HEK293 (cell line): Measurements from ENCODE around the gene CCDC178.
A peak's percentile ranks its signal among the peaks of the same experiment; 100 is the strongest.

Source experiments
- CTCF ChIA-PET: fragments of 350-600 bp; formaldehyde crosslinking; extraction: SDS; loops from one replicate; lab custom pipeline; 2021; ENCODE audit warnings: antibody characterized with exemption; lab: Yijun Ruan, JAX
- POLR2A ChIA-PET: fragments of 300-600 bp; formaldehyde crosslinking; extraction: SDS; loops from one replicate; lab custom pipeline; 2020; ENCODE audit warnings: antibody characterized with exemption, inconsistent platforms; lab: Yijun Ruan, JAX
- H3K27ac ChIP-seq: fragments of 200-500 bp; sonication (Bioruptor generic); 2 replicates; pipeline ENCODE4 v1.5.1; 2014; ENCODE audit warnings: low read depth, low read length, control low read depth, inconsistent platforms; ENCODE audit errors: extremely low read depth
- H3K36me3 ChIP-seq, 2 experiments: fragments of 200-500 bp in 1 of 2; sonication (Bioruptor generic) in 1 of 2; 1 replicate in 1 of 2; 2 replicates in 1 of 2; pipeline ENCODE4 v1.5.1; 2014 to 2017; ENCODE audit warnings: inconsistent platforms in 2 of 2, low read length in 2 of 2; ENCODE audit not compliant: control insufficient read depth in 2 of 2, insufficient read depth in 1 of 2
- H3K4me1 ChIP-seq: fragments of 200-500 bp; sonication (Bioruptor generic); 2 replicates; pipeline ENCODE4 v1.5.1; 2014; ENCODE audit warnings: mild to moderate bottlenecking, low read length, inconsistent platforms; ENCODE audit not compliant: control insufficient read depth, insufficient read depth
- H3K4me3 ChIP-seq: 2 replicates; pipeline ENCODE4 v1.5.1; 2011; ENCODE audit warnings: low read depth, mild to moderate bottlenecking, control low read depth, low read length, moderate library complexity
- H3K9me3 ChIP-seq: fragments of 200-500 bp; sonication (Bioruptor generic); 2 replicates; pipeline ENCODE4 v1.5.1; 2014; ENCODE audit warnings: low read depth, low read length, inconsistent platforms; ENCODE audit not compliant: control insufficient read depth, insufficient read depth
- BCL11B ChIP-seq: fragments of 450-650 bp; formaldehyde crosslinking; IDR thresholded peaks from 2 replicates; pipeline ENCODE4 v1.5.1; 2016; ENCODE audit warnings: low read depth, missing biosample characterization, missing genetic modification characterization
- FEZF1 ChIP-seq: fragments of 450-650 bp; formaldehyde crosslinking; IDR thresholded peaks from 2 replicates; pipeline ENCODE4 v1.5.1; 2016; ENCODE audit warnings: missing biosample characterization, missing genetic modification characterization
- HOXD13 ChIP-seq: sonication (generic); formaldehyde crosslinking; IDR thresholded peaks from 2 replicates; pipeline ENCODE4 v1.8.0; 2022; ENCODE audit warnings: missing genetic modification reagents, borderline replicate concordance
- OSR2 ChIP-seq: fragments of 450-650 bp; formaldehyde crosslinking; IDR thresholded peaks from 2 replicates; pipeline ENCODE4 v1.5.1; 2016; ENCODE audit warnings: missing biosample characterization, missing genetic modification characterization
- WT1 ChIP-seq: fragments of 450-650 bp; formaldehyde crosslinking; IDR thresholded peaks from 2 replicates; pipeline ENCODE4 v1.5.1; 2016; ENCODE audit warnings: missing biosample characterization, missing genetic modification characterization
- ZBTB21 ChIP-seq: fragments of 450-650 bp; formaldehyde crosslinking; IDR thresholded peaks from 2 replicates; pipeline ENCODE4 v1.5.1; 2017; ENCODE audit warnings: missing biosample characterization, missing genetic modification characterization
- ZFP3 ChIP-seq: fragments of 450-650 bp; formaldehyde crosslinking; IDR thresholded peaks from 2 replicates; pipeline ENCODE4 v1.5.1; 2016; ENCODE audit warnings: low read depth, missing biosample characterization, missing genetic modification characterization
- ZFP69B ChIP-seq: fragments of 450-650 bp; formaldehyde crosslinking; IDR thresholded peaks from 2 replicates; pipeline ENCODE4 v1.5.1; 2016; ENCODE audit warnings: missing biosample characterization, missing genetic modification characterization
- ZNF114 ChIP-seq: fragments of 450-650 bp; formaldehyde crosslinking; IDR thresholded peaks from 2 replicates; pipeline ENCODE4 v1.5.0; 2017; ENCODE audit warnings: missing biosample characterization, missing genetic modification characterization
- ZNF175 ChIP-seq: fragments of 450-650 bp; formaldehyde crosslinking; IDR thresholded peaks from 2 replicates; pipeline ENCODE4 v1.5.1; 2016; ENCODE audit warnings: missing biosample characterization, missing genetic modification characterization
- ZNF214 ChIP-seq: fragments of 450-650 bp; formaldehyde crosslinking; IDR thresholded peaks from 2 replicates; pipeline ENCODE4 v1.5.1; 2017; ENCODE audit warnings: missing biosample characterization, mild to moderate bottlenecking, missing genetic modification characterization, borderline replicate concordance
- ZNF221 ChIP-seq: fragments of 450-650 bp; formaldehyde crosslinking; IDR thresholded peaks from 2 replicates; pipeline ENCODE4 v1.5.1; 2017; ENCODE audit warnings: missing biosample characterization, missing genetic modification characterization, borderline replicate concordance
- ZNF354C ChIP-seq: fragments of 450-650 bp; formaldehyde crosslinking; IDR thresholded peaks from 2 replicates; pipeline ENCODE4 v1.5.1; 2016; ENCODE audit warnings: missing biosample characterization, missing genetic modification characterization, low read depth, borderline replicate concordance
- ZNF404 ChIP-seq: fragments of 450-650 bp; formaldehyde crosslinking; IDR thresholded peaks from 2 replicates; pipeline ENCODE4 v1.5.1; 2017; ENCODE audit warnings: missing biosample characterization, missing genetic modification characterization
- ZNF426 ChIP-seq: fragments of 450-650 bp; formaldehyde crosslinking; IDR thresholded peaks from 2 replicates; pipeline ENCODE4 v1.5.1; 2017; ENCODE audit warnings: missing biosample characterization, missing genetic modification characterization, mild to moderate bottlenecking, inconsistent platforms, moderate library complexity
- ZNF473 ChIP-seq: fragments of 450-650 bp; formaldehyde crosslinking; IDR thresholded peaks from 2 replicates; pipeline ENCODE4 v1.5.1; 2017; ENCODE audit warnings: missing biosample characterization, missing genetic modification characterization
- ZNF48 ChIP-seq: fragments of 450-650 bp; formaldehyde crosslinking; IDR thresholded peaks from 2 replicates; pipeline ENCODE4 v1.5.1; 2016; ENCODE audit warnings: missing biosample characterization, missing genetic modification characterization
- ZNF514 ChIP-seq: fragments of 450-650 bp; formaldehyde crosslinking; IDR thresholded peaks from 2 replicates; pipeline ENCODE4 v1.5.1; 2016; ENCODE audit warnings: missing biosample characterization, missing genetic modification characterization
- ZNF544 ChIP-seq: fragments of 450-650 bp; formaldehyde crosslinking; IDR thresholded peaks from 2 replicates; pipeline ENCODE4 v1.5.0; 2017; ENCODE audit warnings: missing biosample characterization, missing genetic modification characterization
- ZNF548 ChIP-seq: fragments of 450-650 bp; formaldehyde crosslinking; IDR thresholded peaks from 2 replicates; pipeline ENCODE4 v1.5.1; 2016; ENCODE audit warnings: missing biosample characterization, missing genetic modification characterization
- ZNF585B ChIP-seq: fragments of 450-650 bp; formaldehyde crosslinking; IDR thresholded peaks from 2 replicates; pipeline ENCODE4 v1.5.1; 2016; ENCODE audit warnings: missing biosample characterization, missing genetic modification characterization
- ZNF596 ChIP-seq: fragments of 450-650 bp; IDR thresholded peaks from 2 replicates; pipeline ENCODE4 v1.5.0; 2018; ENCODE audit warnings: missing biosample characterization, mild to moderate bottlenecking, missing genetic modification characterization, moderate library complexity
- ZNF624 ChIP-seq: fragments of 450-650 bp; formaldehyde crosslinking; IDR thresholded peaks from 2 replicates; pipeline ENCODE4 v1.5.1; 2017; ENCODE audit warnings: missing biosample characterization, missing genetic modification characterization
- ZNF658 ChIP-seq: fragments of 450-650 bp; formaldehyde crosslinking; IDR thresholded peaks from 2 replicates; pipeline ENCODE4; 2016; ENCODE audit warnings: missing biosample characterization, missing genetic modification characterization
- ZNF747 ChIP-seq: fragments of 450-650 bp; formaldehyde crosslinking; IDR thresholded peaks from 2 replicates; pipeline ENCODE4 v1.5.1; 2016; ENCODE audit warnings: missing biosample characterization, missing genetic modification characterization
- TF ChIP-seq, protein P1 (sequence below): fragments of 450-650 bp; formaldehyde crosslinking; IDR thresholded peaks from 2 replicates; pipeline ENCODE4 v1.5.1; 2017; ENCODE audit warnings: missing biosample characterization, missing genetic modification characterization
- TF ChIP-seq, protein P2 (sequence below): fragments of 450-650 bp; formaldehyde crosslinking; IDR thresholded peaks from 2 replicates; pipeline ENCODE4 v1.5.1; 2016; ENCODE audit warnings: missing biosample characterization, missing genetic modification characterization
- TF ChIP-seq, protein P3 (sequence below): fragments of 450-650 bp; formaldehyde crosslinking; IDR thresholded peaks from 2 replicates; pipeline ENCODE4 v1.5.1; 2017; ENCODE audit warnings: missing biosample characterization, missing genetic modification characterization
- TF ChIP-seq, protein P4 (sequence below): fragments of 450-650 bp; formaldehyde crosslinking; optimal IDR thresholded peaks from 2 replicates; pipeline ENCODE3; 2016; ENCODE audit warnings: missing biosample characterization, mild to moderate bottlenecking, missing genetic modification characterization

The CCDC178 gene

DNA sequence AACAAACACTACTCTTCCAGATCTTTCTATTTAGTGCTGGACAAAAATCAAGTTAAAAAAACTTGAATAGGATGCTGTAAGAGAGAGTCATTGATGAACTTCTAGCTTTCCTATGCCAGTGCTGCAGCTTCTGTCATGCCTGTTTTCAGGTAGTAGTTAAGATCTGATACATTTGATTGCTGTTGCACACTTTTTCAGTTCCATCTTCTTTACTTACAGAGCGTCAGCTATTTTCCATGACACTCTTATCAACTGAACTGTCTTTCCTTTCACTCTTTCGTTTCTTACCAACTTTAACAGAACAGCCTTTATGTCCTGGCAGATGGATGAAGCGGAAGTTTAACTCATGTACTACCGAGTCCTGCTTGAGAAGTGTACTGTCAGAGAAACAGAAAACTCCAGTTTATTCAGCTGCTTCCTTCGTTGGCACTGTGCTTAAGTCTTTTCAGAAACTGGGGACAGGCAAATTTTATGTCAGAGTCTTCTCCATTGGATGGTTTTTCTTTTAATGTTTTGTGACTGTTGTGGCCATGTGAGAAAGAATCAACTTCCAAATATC is 521.8 kb downstream of the CCDC178 start:
- POLR2A ChIA-PET = no interaction called here
- no peak overlapping the region for H3K27ac ChIP-seq
- no peaks in the 10 kb centered on the region for H3K9me3 ChIP-seq
- no peak overlapping the region for H3K4me3 ChIP-seq
- CTCF ChIA-PET = interaction anchor here (0.6 to 2.2 kb wide), 4 partner anchors 12 to 243 kb away, joined by 3 to 8 read pairs (median 6); no protein-coding TSS in a partner anchor
- H3K36me3 ChIP-seq = no peaks in the 10 kb centered on the region
- TF ChIP-seq BCL11B (tag by site-specific recombination) = no peak
- TF ChIP-seq ZNF658 (tag by site-specific recombination) = no peak
- TF ChIP-seq ZNF354C = no peak
- TF ChIP-seq, protein P1, sequence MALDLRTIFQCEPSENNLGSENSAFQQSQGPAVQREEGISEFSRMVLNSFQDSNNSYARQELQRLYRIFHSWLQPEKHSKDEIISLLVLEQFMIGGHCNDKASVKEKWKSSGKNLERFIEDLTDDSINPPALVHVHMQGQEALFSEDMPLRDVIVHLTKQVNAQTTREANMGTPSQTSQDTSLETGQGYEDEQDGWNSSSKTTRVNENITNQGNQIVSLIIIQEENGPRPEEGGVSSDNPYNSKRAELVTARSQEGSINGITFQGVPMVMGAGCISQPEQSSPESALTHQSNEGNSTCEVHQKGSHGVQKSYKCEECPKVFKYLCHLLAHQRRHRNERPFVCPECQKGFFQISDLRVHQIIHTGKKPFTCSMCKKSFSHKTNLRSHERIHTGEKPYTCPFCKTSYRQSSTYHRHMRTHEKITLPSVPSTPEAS (tag by site-specific recombination) = no peak
- 0 out of 2 replicates have a peak, but pooled peaks cover 3% of the 10 kb centered on the region for H3K4me1 ChIP-seq

DNA sequence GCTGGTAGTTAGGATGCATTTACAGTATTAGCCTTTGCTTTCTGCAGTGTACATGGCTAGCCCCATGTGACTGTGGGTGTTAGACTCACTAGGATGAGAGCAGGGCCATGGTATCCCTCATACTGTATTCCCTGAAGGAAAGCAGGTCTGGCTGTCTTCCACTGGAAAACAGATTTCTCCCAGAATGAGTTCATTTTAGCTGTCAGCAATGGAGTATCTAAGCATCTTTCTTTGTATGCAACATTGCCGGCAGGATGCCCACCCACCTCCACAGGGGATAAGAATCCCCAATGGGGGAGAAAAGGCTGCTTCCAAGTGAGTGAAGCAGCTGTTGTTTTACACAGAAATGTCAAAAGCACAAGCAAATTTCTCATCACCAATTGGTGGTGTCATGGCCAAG is 525.0 kb downstream of the CCDC178 start:
- Histone ChIP-seq H3K36me3 (no peaks in the 10 kb centered on the region), H3K27ac (no peak overlapping the region), H3K4me3 (no peak overlapping the region), H3K9me3 (no peaks in the 10 kb centered on the region), H3K4me1 (no peaks in the 10 kb centered on the region)
- TF ChIP-seq ZNF747 (no peak), WT1 (no peak), ZNF624 (no peak), ZNF514 (no peak), ZNF175 (tag by site-specific recombination) (no peak), ZNF426 (tag by site-specific recombination) (no peak), ZFP3 (tag by site-specific recombination) (no peak), ZNF48 (no peak), ZFP69B (tag by site-specific recombination) (no peak), ZNF548 (tag by site-specific recombination) (no peak), ZNF473 (tag by site-specific recombination) (no peak), ZNF596 (tag by site-specific recombination) (no peak), ZNF221 (no peak), OSR2 (tag by site-specific recombination) (no peak), ZNF544 (tag by site-specific recombination) (no peak), ZNF214 (tag by site-specific recombination) (no peak)
- TF ChIP-seq, protein P2, sequence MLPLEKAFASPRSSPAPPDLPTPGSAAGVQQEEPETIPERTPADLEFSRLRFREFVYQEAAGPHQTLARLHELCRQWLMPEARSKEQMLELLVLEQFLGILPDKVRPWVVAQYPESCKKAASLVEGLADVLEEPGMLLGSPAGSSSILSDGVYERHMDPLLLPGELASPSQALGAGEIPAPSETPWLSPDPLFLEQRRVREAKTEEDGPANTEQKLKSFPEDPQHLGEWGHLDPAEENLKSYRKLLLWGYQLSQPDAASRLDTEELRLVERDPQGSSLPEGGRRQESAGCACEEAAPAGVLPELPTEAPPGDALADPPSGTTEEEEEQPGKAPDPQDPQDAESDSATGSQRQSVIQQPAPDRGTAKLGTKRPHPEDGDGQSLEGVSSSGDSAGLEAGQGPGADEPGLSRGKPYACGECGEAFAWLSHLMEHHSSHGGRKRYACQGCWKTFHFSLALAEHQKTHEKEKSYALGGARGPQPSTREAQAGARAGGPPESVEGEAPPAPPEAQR = no peak
- POLR2A ChIA-PET = no interaction called here
- CTCF ChIA-PET = no interaction called here

DNA sequence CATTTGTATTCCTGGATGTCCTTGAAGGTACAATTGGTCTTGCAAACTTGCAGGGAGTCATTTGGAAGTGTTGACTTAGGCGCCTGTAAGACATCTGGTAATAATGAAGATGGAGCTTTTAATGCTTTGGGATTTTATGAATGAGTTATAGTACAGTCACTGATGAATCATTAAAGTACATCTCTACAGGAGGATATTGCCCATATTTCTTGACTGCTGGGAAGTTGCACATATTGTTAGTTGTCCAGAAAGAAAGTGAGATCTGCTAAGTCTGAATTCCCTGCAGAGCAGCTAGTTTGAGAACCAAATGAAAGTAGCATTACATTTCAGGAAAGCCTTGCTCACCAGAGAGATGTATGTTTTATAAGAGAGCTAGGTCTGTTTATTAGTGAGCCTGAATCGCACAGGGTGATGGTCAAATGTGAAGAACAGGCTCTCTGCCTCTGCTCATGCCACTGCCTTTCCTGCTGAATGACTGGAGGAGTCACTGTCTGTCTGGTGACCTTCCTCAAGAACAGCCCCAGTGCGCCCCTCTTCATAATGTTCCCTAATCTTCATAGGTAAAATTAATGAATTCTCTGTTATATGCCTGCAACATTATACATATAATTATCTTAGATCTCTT is 528.7 kb downstream of the CCDC178 start:
- Histone ChIP-seq H3K9me3 (no peaks in the 10 kb centered on the region), H3K4me3 (no peak overlapping the region), H3K27ac (no peak overlapping the region), H3K4me1 (no peaks in the 10 kb centered on the region), H3K36me3 (no peaks in the 10 kb centered on the region)
- POLR2A ChIA-PET = interaction anchor here (0.6 kb wide), 1 partner anchor 331 kb away, joined by 4 read pairs; no protein-coding TSS in a partner anchor
- TF ChIP-seq ZNF404 = no peak
- TF ChIP-seq ZFP3 (tag by site-specific recombination) = no peak
- no peak for TF ChIP-seq ZBTB21 (tag by site-specific recombination)
- no peak for TF ChIP-seq ZNF114 (tag by site-specific recombination)
- no peak for TF ChIP-seq HOXD13 (CRISPR knock-in tag)
- peak; percentile 8; the same call in 1 of the 2 replicates for TF ChIP-seq FEZF1
- TF ChIP-seq, protein P3, sequence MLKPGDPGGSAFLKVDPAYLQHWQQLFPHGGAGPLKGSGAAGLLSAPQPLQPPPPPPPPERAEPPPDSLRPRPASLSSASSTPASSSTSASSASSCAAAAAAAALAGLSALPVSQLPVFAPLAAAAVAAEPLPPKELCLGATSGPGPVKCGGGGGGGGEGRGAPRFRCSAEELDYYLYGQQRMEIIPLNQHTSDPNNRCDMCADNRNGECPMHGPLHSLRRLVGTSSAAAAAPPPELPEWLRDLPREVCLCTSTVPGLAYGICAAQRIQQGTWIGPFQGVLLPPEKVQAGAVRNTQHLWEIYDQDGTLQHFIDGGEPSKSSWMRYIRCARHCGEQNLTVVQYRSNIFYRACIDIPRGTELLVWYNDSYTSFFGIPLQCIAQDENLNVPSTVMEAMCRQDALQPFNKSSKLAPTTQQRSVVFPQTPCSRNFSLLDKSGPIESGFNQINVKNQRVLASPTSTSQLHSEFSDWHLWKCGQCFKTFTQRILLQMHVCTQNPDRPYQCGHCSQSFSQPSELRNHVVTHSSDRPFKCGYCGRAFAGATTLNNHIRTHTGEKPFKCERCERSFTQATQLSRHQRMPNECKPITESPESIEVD (tag by site-specific recombination) = peak; percentile 36; the same call in 1 of the 2 replicates
- TF ChIP-seq, protein P4, sequence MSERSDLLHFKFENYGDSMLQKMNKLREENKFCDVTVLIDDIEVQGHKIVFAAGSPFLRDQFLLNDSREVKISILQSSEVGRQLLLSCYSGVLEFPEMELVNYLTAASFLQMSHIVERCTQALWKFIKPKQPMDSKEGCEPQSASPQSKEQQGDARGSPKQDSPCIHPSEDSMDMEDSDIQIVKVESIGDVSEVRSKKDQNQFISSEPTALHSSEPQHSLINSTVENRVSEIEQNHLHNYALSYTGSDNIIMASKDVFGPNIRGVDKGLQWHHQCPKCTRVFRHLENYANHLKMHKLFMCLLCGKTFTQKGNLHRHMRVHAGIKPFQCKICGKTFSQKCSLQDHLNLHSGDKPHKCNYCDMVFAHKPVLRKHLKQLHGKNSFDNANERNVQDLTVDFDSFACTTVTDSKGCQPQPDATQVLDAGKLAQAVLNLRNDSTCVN (tag by site-specific recombination) = no peak
- no peak for TF ChIP-seq ZNF596 (tag by site-specific recombination)
- TF ChIP-seq ZNF585B (tag by site-specific recombination) = no peak
- CTCF ChIA-PET = interaction anchor here (0.6 to 1.1 kb wide), 2 partner anchors 253 to 290 kb away, joined by 3 read pairs; no protein-coding TSS in a partner anchor
